SK-N-MC (cell line): Measurements from ENCODE around the gene RALGDS.

Experiments
- DNase-seq: peaks from one replicate; pipeline ENCODE4 v3.0.0-alpha.2; 2011; ENCODE audit warnings: low read depth, low spot score
- H3K27ac ChIP-seq: fragments of 200-600 bp; sonication (generic); 2 replicates; pipeline ENCODE4 v1.5.1; 2016; ENCODE audit warnings: mixed run types
- H3K36me3 ChIP-seq: fragments of 200-600 bp; sonication (generic); 2 replicates; pipeline ENCODE4 v1.6.1; 2017; ENCODE audit warnings: antibody characterized with exemption, low read length, mixed read lengths; ENCODE audit not compliant: insufficient read depth
- H3K4me3 ChIP-seq: fragments of 200-600 bp; sonication (generic); 2 replicates; pipeline ENCODE4 v1.5.1; 2016
- H3K9ac ChIP-seq: fragments of 200-600 bp; sonication (generic); 2 replicates; pipeline ENCODE4 v1.8.0; 2017; ENCODE audit warnings: mixed run types, mixed read lengths; ENCODE audit not compliant: insufficient read length
- H3K9me3 ChIP-seq: fragments of 200-600 bp; sonication (generic); 2 replicates; pipeline ENCODE4 v1.6.1; 2017; ENCODE audit warnings: low read depth, mild to moderate bottlenecking, antibody characterized with exemption, low read length, moderate library complexity, mixed read lengths
- EZH2 ChIP-seq: fragments of 200-600 bp; sonication (generic); IDR thresholded peaks from one replicate; pipeline ENCODE4 v1.6.1; 2017; ENCODE audit warnings: antibody characterized with exemption
- FOXP2 ChIP-seq: optimal IDR thresholded peaks from 2 replicates; pipeline ENCODE3; 2011; ENCODE audit warnings: mild to moderate bottlenecking, moderate library complexity; ENCODE audit not compliant: insufficient read depth; ENCODE audit errors: extremely low read length, control extremely low read depth
- POLR2AphosphoS5 ChIP-seq: IDR thresholded peaks from 2 replicates; pipeline ENCODE4 v1.6.1; 2012; ENCODE audit warnings: mild to moderate bottlenecking, low read depth, low read length, borderline replicate concordance

RALGDS gene

GRCh38 chr9:133154097-133154989 is 33.3 kb upstream of the RALGDS start:
- H3K4me3 ChIP-seq: no peak overlapping the region
- TF ChIP-seq EZH2 (no peak), POLR2AphosphoS5 (no peak), FOXP2 (no peak)
- no peaks in the 10 kb centered on the region for H3K9me3 ChIP-seq
- no peak for DNase-seq
- no peak overlapping the region for H3K9ac ChIP-seq
- H3K36me3 ChIP-seq: no peaks in the 10 kb centered on the region
- H3K27ac ChIP-seq: no peak overlapping the region

DNA sequence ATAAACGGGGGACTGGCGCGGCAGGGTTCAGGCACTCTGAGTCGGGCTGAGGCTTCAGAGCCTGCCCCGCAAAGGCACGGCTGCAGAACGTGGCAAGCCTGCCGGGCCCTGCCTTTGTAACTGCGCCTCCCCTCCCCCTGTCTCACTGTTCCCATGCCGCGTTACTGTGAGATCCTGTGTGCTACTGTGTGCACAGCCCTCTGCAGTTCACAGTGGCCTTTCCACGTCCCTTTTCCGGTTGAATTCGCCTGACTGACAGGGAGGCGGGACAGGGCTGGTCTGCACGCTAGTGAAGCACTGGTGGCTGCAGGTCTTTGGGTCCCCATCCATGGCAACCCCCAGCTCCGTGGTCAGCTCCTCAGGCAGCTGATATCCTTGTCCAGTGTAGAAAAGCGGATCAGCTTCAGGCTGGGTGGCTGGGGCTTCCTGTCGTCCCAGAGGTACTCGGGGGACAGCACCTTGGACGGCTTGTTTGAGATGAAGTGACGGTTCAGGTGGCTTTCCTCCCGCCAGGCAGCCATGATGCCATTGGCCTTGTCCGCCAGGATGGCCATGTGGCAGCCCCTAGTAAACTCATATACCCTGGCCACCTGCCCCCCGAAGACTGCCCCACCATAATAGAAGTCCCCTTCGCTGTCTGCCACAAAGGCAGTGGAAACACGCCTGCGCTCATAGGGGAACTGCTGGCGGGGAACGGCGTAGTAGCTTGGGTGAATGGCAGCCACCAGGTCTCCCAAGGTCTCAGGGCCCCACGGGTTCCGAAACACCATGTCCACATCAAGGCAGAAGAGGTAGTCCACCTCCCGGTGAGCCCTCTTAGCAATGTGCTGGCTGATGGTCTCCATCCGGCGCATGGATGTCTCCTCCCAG is 32.4 kb upstream of the RALGDS start:
- Histone ChIP-seq H3K9ac (no peak overlapping the region), H3K4me3 (no peak overlapping the region), H3K9me3 (no peaks in the 10 kb centered on the region), H3K27ac (no peak overlapping the region), H3K36me3 (no peaks in the 10 kb centered on the region)
- no peak for DNase-seq
- TF ChIP-seq FOXP2: no peak

- no peaks in the 10 kb centered on the region for H3K36me3 ChIP-seq
- no peak overlapping the region for H3K4me3 ChIP-seq
- DNase-seq: no peak
- no peak overlapping the region for H3K27ac ChIP-seq
- no peak for TF ChIP-seq POLR2AphosphoS5
- TF ChIP-seq EZH2: no peak
- TF ChIP-seq FOXP2: no peak
- no peaks in the 10 kb centered on the region for H3K9me3 ChIP-seq
- H3K9ac ChIP-seq: no peak overlapping the region
Measured at GRCh38 chr9:133151601-133152525, 30.8 kb upstream of the RALGDS start.

GRCh38 chr9:133151041-133151440 is 30.0 kb upstream of the RALGDS start:
- no peaks in the 10 kb centered on the region for H3K9me3 ChIP-seq
- H3K36me3 ChIP-seq: no peaks in the 10 kb centered on the region
- no peak for DNase-seq
- no peak overlapping the region for H3K27ac ChIP-seq
- no peak overlapping the region for H3K4me3 ChIP-seq
- TF ChIP-seq EZH2: no peak
- TF ChIP-seq FOXP2: no peak
- TF ChIP-seq POLR2AphosphoS5: no peak
- H3K9ac ChIP-seq: no peak overlapping the region

DNA sequence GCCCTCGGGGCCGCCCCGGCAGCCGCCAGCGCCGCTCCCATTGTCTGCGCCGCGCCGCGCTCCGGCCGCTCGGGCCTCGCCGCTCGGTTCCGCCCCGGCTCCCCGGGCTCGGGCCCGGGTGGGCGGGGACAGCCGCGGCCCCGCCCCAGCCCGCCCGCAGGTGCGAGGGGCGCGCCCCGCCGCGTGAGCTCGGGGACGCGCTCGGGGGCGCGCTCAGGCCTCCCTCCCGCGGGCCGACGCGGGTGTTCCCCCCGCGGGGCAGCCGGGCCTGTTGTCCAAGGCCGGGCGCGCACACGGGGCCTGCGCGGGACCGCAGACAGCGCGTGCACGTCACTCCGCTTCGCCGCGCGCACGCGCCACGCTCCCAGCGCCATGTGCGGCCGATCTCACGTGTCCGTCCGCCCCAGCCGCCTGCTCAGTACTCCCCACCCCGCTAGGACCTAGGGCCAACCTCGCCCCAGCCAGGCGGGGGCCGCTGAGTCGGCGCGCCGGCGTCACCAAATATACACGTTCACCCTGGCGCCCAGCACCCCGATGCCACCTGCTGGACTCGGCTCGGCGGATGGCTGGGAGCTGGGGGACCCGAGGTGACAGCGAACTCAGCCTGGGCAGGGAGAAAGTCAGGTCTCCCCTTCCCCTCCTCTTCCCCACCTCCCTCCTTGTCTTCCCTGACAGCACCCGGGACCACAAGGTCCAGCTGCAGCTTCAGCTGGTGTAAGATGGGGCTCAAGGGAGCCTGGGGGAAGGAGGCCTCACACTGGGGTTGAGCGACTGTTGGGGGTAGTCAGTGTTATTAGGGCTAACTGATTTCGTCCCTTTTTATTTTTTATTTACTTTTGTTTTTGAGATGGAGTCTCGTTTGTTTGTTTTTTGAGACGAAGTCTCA is 28.3 kb upstream of the RALGDS start:
- TF ChIP-seq POLR2AphosphoS5 (peak; percentile 58; the same call in 1 of the 2 replicates), EZH2 (no peak), FOXP2 (no peak)
- no peak for DNase-seq
- H3K9me3 ChIP-seq: no peaks in the 10 kb centered on the region

GRCh38 chr9:133148199-133149129 is 27.4 kb upstream of the RALGDS start:
- Histone ChIP-seq H3K9ac (peak overlapping the region; percentile 71), H3K4me3 (peak overlapping the region; percentile 86), H3K36me3 (no peaks in the 10 kb centered on the region), H3K27ac (no peak overlapping the region), H3K9me3 (no peaks in the 10 kb centered on the region)
- no peak for TF ChIP-seq EZH2
- TF ChIP-seq POLR2AphosphoS5: 0 out of 2 replicates have a peak, but pooled peaks have one; percentile 30
- TF ChIP-seq FOXP2: no peak
- DNase-seq: no peak

More for the DNA sequence above, 28.3 kb upstream of the RALGDS start:
- peak overlapping the region; percentile 64 for H3K4me3 ChIP-seq
- H3K36me3 ChIP-seq: no peaks in the 10 kb centered on the region
- no peak overlapping the region for H3K27ac ChIP-seq
- no peak overlapping the region for H3K9ac ChIP-seq
